ENCODE results near the gene LRFN4. TPM values are rescaled to one million over a fixed set of nuclear protein-coding genes. Genes with fewer than 3 reads are reported as not detected.

The LRFN4 gene
- total RNA-seq, 2 experiments from 2014 or later = 33.9 to 38.6 TPM

GRCh38 chr11:66861038-66861773, 4.3 kb downstream of the LRFN4 start:
- no peak overlapping the region for H3K4me2 ChIP-seq (ENCODE audit: low read length)
- BruUV-seq (replicated peaks) = no TSS peak
- TF ChIP-seq CTCF (conservative IDR thresholded peaks at IDR 0.05; ENCODE audit: low read length) = no peak
- no peak for TF ChIP-seq EZH2phosphoT487 (IDR thresholded peaks at IDR 0.05; ENCODE audit: borderline replicate concordance, low read depth, low read length)
- ChIA-PET POLR2A (interaction anchor here (0.6 kb wide), 1 partner anchor 755 kb away, joined by 3 read pairs; no protein-coding TSS in a partner anchor), CTCF (ENCODE audit: unreplicated experiment) (interaction anchor here (0.5 kb wide), 1 partner anchor 1201 kb away, joined by 6 read pairs; no protein-coding TSS in a partner anchor)
- H3K9me2 ChIP-seq (ENCODE audit: insufficient read depth, low read length) = no peaks in the 10 kb centered on the region
- intact Hi-C loops (cut with micrococcal nuclease; ENCODE audit: unreplicated experiment) = no loop called here
- H4K20me1 ChIP-seq (ENCODE audit: insufficient read depth, low read length) = no peaks in the 10 kb centered on the region
- peaks cover 50% of the 10 kb centered on the region for H3K4me1 ChIP-seq (ENCODE audit: insufficient read depth, low read length, poor library complexity, severe bottlenecking)
- H3K27ac ChIP-seq (ENCODE audit: low read depth, low read length, poor library complexity, severe bottlenecking) = no peak overlapping the region
- no peaks in the 10 kb centered on the region for H3K9me3 ChIP-seq (ENCODE audit: low read length)
- no peak overlapping the region for H3K4me3 ChIP-seq (ENCODE audit: low read depth, low read length, poor library complexity, severe bottlenecking)
- no peak for DNase-seq (ENCODE audit: low spot score)
- peaks cover 7% of the 10 kb centered on the region; the same call in 1 of the 2 replicates for H3K79me2 ChIP-seq (ENCODE audit: insufficient read depth, low read depth, low read length)
- peaks cover 6% of the 10 kb centered on the region; the same call in 1 of the 2 replicates for H3K36me3 ChIP-seq (ENCODE audit: insufficient read depth, low read length)
- H2AFZ ChIP-seq (ENCODE audit: low read length) = no peak overlapping the region

DNA sequence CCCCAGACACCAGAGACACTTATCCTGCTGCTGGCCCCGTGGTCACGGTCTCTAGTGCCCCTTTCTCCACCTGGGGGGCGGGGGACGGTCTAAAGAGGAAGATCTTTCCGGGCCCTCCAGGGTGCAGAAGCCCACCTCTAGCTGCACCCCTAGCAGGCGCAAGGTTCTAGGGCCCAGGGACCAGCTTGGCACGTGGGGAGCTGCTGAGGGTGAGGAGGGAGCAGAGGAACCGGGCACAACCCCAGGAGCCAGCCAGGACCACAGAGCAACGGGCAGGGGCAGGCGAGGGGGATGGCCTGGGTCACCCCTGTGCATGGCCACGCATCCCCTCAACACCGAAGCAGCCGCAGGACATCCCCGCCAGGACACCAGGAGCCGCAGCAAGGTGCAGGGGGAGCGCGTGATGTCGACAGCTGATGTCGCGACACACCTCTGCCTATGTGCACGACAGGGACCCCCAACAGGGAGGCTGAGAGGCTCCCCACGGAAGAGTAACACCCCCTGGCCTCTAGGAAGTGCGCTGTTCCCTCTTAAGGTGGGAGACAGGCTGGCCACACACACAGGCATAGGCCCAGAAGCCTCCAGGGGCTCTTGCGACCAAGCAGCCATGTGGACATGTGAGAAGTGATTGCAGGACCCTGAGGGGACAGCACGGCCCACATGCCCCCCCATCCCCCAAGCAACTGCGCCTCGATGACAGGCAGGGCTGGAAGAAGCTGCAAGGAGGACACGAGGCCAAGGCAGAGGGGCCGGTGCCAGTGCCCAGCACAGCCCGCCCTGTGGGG, 5.1 kb downstream of the LRFN4 start:
- CTCF ChIA-PET (ENCODE audit: unreplicated experiment) = interaction anchor here (0.5 kb wide), 1 partner anchor 1201 kb away, joined by 6 read pairs; no protein-coding TSS in a partner anchor
- Histone ChIP-seq H3K4me2 (ENCODE audit: low read length) (no peak overlapping the region), H3K9me2 (ENCODE audit: insufficient read depth, low read length) (no peaks in the 10 kb centered on the region), H2AFZ (ENCODE audit: low read length) (no peak overlapping the region), H3K4me3 (ENCODE audit: low read depth, low read length, poor library complexity, severe bottlenecking) (no peak overlapping the region), H3K27ac (ENCODE audit: low read depth, low read length, poor library complexity, severe bottlenecking) (no peak overlapping the region), H3K9me3 (ENCODE audit: low read length) (no peaks in the 10 kb centered on the region), H3K79me2 (ENCODE audit: insufficient read depth, low read depth, low read length) (peaks cover 7% of the 10 kb centered on the region; the same call in 1 of the 2 replicates), H4K20me1 (ENCODE audit: insufficient read depth, low read length) (no peaks in the 10 kb centered on the region), H3K36me3 (ENCODE audit: insufficient read depth, low read length) (peaks cover 6% of the 10 kb centered on the region; the same call in 1 of the 2 replicates), H3K4me1 (ENCODE audit: insufficient read depth, low read length, poor library complexity, severe bottlenecking) (peaks cover 58% of the 10 kb centered on the region)
- POLR2A ChIA-PET = interaction anchor here (0.6 kb wide), 1 partner anchor 754 kb away, joined by 3 read pairs; no protein-coding TSS in a partner anchor
- no peak for TF ChIP-seq CTCF (conservative IDR thresholded peaks at IDR 0.05; ENCODE audit: low read length)
- no peak for TF ChIP-seq EZH2phosphoT487 (IDR thresholded peaks at IDR 0.05; ENCODE audit: borderline replicate concordance, low read depth, low read length)
- no peak for DNase-seq (ENCODE audit: low spot score)
- intact Hi-C loops (cut with micrococcal nuclease; ENCODE audit: unreplicated experiment) = no loop called here
- BruUV-seq (replicated peaks) = no TSS peak

All from OCI-LY7 (cell line).